ENCODE measurements around the gene MBOAT7.
"Not testable (repeated sequence)": the region's sequence is repeated elsewhere in the genome, so short reads cannot be mapped to it uniquely, and the experiment has no call there.

MBOAT7 gene

DNA sequence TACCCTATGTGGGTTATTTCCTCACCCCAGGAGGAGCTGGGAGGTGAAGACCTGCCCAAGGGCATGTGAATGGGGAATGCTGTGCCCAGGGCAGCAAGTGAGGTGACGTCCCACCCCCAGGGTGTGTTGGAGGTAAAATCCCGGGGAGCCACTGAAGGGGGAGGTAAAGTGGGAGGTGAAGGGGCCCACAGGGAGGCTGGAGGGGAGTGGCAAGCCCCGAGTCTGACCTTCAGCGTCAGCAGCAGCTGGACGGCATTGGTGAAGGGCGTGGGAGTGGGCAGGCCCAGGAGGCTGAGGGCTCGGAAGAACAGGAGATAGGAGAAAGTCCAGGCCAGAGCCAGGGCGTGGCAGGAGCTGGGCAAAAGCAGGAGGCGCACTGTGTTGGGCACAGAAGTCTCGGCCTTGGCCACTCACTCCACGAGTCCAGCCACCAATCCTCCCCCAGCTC is 2.4 kb downstream of the MBOAT7 start:
- no peak for DNase-seq

GRCh38 chr19:54186351-54186750 is 3.0 kb downstream of the MBOAT7 start:
- DNase-seq: no peak

DNA sequence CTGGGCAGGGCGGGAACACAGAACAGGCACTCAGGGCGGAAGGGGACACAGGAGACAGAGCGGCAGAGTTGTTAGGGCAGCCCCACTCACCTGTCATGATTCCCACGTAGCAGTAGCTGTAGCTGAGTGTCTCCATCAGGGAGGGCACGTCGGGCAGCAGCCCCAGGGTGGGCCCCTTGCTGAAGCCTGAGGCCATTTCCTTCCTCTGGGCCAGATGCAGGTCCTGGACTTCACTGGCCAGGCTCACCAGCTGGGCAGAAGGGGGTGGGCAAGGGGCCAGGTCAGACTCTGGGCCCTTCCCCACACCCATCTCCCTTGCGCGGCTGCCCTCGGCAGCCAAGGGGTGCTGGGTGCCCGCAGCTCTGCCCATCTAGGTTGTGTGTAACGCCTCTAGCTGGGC is 5.9 kb downstream of the MBOAT7 start:
- no peak for DNase-seq

DNA sequence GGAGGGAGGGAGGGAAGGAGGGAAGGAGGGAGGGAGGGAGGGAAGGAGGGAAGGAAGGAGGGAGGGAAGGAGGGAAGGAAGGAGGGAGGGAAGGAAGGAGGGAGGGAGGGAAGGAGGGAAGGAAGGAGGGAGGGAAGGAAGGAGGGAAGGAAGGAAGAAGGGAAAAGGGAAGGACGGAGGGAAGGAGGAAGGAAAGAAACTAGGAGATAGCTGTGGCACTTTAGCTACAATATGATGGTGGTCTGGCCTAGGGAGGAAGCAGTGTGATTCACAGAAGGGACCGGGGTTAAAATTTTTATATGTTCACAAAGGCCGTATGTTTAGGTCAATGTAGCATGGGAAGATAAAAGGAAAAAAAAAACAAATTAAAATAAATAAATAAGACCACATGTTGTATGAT is 7.5 kb downstream of the MBOAT7 start:
- DNase-seq: not testable (repeated sequence)

- no peak for DNase-seq
These were observed 8.7 kb downstream of the MBOAT7 start for GRCh38 chr19:54180691-54181091.

DNA sequence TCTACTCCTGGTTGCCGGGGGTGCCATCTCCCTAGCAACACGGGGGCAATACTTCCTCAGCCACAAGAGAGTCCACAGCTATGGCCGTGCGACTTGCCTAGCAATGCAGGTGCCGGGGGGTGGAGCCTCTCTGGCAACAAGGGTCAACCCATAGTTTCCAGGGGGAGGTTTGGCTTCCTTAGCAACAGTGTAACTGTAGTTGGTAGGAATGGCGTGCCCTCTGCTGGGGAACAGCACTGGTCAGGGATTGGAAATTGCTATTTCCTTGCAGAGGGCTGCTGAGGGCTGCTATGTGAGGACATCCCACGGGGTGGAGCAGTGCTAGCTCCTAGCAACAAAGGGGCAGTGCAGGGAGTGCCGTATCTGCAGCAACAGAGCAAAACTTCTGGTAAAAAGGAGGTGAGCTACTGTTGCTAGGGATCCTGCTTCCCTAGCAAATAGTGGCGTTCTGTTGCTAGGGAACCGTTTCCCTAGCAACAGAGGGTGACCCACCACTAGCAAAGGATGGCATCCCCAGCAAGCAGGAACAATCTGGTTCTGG is 9.4 kb downstream of the MBOAT7 start:
- no peak for DNase-seq

DNA sequence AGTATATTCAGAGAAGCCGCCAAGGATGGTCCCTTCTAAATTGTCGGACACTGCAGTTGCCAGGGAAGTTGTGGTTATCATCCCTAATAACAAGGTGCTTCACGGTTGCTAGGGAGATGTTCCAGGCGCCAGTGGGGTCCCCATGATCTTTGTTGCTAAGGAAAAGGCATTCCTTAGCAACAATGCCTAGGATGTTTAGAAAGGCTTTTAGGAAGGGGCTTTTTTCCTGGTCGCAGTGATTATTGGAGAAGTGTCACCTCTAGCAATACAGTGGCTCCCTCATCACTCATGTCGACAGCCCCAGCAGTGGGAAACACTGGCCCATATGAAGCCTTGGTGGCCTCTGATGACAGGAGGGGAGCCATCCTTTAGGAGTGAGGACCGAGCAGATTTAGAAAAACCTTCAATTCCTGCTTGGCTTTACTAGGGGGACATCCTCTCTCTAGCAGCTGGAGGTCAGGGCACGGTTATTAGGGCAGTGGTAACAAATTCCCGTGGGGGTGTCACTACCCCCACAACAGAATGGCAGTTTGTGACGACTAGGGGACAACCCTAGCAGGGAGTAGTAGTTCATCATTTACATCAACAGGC is 10.0 kb downstream of the MBOAT7 start:
- DNase-seq: no peak

- DNase-seq: peak; percentile 66
These were observed 10.7 kb downstream of the MBOAT7 start for GRCh38 chr19:54178581-54179261.

GRCh38 chr19:54173951-54174834 is 15.2 kb downstream of the MBOAT7 start:
- DNase-seq: no peak

DNA sequence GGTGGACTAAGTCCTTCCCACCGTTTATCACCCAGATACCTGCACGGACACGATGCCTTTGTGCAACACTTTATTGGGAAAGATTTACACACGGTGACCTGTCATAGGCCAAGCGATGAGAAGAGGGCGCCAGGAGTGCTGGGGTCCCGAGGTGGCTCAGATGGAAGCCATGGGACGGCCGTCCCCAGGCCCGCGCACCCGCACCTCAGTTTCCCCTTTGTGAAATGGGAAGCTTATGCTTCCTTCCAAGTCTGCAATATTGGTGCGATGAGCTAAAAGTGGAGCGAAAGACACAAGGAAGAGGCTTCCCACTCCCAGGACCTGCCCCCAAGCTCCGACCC is 16.1 kb downstream of the MBOAT7 start:
- no peak for DNase-seq

DNA sequence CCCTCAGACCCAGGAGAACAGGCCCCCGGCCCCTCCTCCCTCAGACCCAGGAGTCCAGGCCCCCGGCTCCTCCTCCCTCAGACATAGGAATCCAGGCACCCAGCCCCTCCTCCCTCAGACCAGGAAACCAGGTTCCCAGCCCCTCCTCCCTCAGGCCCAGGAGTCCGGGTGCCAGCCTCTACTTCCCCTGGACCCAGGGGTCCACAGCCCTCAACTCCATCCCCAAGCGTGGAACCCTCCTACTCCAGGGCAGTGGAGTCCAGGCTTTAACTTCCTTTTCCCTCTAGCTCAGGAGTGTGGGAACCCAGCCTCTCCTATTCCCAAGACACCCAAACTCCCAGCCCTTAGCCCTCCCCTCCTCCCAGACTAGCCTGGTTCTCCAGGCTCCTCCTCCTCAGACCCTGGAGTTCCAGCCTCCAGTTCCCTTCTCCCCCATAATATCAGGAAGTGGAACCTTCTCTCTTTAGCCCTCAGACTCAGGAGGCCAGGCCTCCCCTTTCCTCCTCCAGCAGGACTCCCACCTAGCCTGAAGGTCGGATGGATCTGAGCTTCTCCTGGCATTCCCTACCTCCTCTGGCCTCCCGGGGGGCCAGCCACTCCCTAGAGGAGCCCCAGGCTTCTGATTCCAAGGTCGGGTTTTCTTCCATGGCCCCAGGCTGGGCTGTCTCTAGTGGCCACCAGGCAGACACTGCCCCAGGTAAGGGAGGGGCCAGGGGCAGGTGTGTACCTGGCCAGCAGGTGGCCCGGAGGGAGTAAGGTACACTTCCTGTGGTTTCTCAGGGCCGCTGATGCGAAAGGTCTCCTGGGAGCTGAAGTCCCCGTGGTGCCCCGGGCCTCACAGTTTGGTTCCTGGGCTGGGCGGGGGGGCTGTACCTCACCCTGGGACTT is 16.7 kb downstream of the MBOAT7 start, which contains the start of gene TMC4:
TSS of gene TMC4 (minus strand) at position 690 of the 888 bp plus-strand sequence. CDS start at position 647, 43 bp downstream.
- peak; percentile 59 for DNase-seq

- DNase-seq: not testable (repeated sequence)
These were observed 17.5 kb downstream of the MBOAT7 start for GRCh38 chr19:54171736-54172431.

- no peak for DNase-seq
These were observed 20.1 kb downstream of the MBOAT7 start for GRCh38 chr19:54169149-54169740.

DNA sequence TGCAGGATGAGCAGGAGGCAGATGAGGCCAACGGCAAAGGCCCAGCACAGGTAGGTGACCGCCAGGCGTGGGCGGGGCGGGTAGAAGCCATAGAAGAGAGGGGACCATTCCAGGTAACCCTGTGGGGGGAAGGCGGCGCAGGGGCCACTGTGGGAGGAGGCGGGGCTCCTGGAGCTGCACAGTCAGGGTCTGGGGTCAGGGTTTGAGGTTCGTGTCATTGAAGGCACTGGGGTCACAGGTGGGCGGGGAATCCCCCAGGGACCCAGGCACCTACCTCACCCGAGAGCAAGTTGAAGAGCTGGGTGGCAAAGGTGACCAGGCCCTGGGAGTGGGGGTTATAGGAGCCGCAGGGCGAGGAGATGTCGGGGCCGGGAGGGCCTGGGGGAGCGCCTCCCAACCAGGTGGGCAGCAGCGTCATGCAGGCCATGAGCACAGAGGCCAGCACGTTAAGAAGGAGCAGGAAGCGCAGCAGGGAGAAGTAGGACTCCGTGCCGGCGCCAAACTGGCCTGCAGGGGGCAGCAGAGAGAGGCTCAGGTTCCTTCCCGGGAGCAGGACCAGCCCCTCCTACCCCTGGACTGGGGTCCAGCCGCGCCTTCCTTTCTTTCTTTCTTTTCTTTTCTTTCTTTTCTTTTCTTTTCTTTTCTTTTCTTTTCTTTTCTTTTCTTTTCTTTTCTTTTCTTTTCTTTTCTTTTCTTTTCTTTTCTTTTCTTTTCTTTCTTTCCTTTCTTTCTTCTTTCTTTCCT is 21.0 kb downstream of the MBOAT7 start:
- DNase-seq: peak; percentile 62

- DNase-seq: no peak
These were observed 24.2 kb downstream of the MBOAT7 start for GRCh38 chr19:54165222-54165621.

- peak; percentile 10 for DNase-seq
These were observed 24.9 kb downstream of the MBOAT7 start for GRCh38 chr19:54164369-54165068.

- no peak for DNase-seq
These were observed 26.5 kb downstream of the MBOAT7 start for GRCh38 chr19:54162884-54163283.

DNA sequence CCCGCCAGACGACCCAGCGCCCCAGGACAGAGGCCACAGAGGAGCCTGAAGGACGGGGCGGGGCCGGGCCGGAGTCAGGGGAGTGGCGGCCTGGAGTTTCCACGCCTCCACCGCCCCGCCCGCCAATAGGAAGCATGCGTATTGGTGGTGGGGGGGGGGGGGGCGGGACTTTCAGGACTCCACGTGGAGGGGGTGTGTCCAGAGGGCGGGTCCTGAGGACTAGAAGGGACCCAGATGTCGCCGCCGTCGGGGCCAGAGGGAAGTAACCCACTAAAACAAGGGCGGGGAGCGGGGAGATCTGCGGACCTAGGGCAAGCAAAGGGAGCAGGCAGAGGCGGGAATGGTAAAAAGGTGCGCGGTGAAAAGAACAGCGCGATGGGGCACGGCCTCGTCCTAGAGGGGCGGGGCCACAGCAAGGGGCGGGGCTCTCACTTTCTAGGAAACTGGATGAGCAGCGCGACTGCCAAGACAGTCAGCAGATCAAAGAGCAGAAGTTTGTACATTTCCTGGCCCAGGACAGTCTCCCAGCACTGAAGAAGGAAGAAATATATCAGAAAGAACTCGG is 27.1 kb downstream of the MBOAT7 start:
- peak; percentile 41 for DNase-seq

DNA sequence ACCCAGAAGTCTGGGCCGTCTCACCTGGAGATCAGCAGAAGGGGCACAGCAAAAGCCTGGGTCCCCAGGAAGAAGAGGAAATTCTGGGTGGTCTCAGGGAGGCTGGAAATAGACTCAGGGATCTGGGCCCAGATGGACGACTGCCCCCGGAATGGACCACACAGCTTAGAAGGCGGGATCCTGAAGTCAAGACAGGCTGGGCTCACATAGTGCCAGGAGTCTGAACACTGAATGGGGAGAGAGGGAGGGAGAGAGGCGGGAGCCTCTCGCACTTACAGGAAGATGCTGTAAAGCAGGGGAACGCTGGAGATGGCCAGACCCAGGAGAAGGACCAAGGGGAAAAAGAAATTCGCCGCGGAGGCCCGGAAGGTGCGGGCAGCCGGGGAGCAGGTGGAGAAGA is 28.5 kb downstream of the MBOAT7 start:
- no peak for DNase-seq
